Measurements from ENCODE around the gene RNF223.

Gene RNF223

GRCh38 chr1:1075148-1075935 is 1.2 kb upstream of the RNF223 start:
- no peak for TF ChIP-seq GATA3 (IDR thresholded peaks at IDR 0.05; ENCODE audit: low read depth, low read length)
- no peak for TF ChIP-seq GATA2 (IDR thresholded peaks at IDR 0.05; ENCODE audit: low read depth, low read length)

GRCh38 chr1:1074631-1075147 is 583 bp upstream of the RNF223 start:
- TF ChIP-seq GATA3 (IDR thresholded peaks at IDR 0.05; ENCODE audit: low read depth, low read length) = no peak
- TF ChIP-seq GATA2 (IDR thresholded peaks at IDR 0.05; ENCODE audit: low read depth, low read length) = no peak

- no peak for TF ChIP-seq GATA2 (IDR thresholded peaks at IDR 0.05; ENCODE audit: low read depth, low read length)
- no peak for TF ChIP-seq GATA3 (IDR thresholded peaks at IDR 0.05; ENCODE audit: low read depth, low read length)
Observed at GRCh38 chr1:1072849-1073742, 1.0 kb downstream of the RNF223 start.

- no peak for TF ChIP-seq GATA2 (IDR thresholded peaks at IDR 0.05; ENCODE audit: low read depth, low read length)
- TF ChIP-seq GATA3 (IDR thresholded peaks at IDR 0.05; ENCODE audit: low read depth, low read length) = no peak
Observed at GRCh38 chr1:1072299-1072848, 1.7 kb downstream of the RNF223 start.

GRCh38 chr1:1071486-1072298 is 2.4 kb downstream of the RNF223 start:
- TF ChIP-seq GATA3 (IDR thresholded peaks at IDR 0.05; ENCODE audit: low read depth, low read length) (no peak), GATA2 (IDR thresholded peaks at IDR 0.05; ENCODE audit: low read depth, low read length) (no peak)

- TF ChIP-seq GATA2 (IDR thresholded peaks at IDR 0.05; ENCODE audit: low read depth, low read length) (no peak), GATA3 (IDR thresholded peaks at IDR 0.05; ENCODE audit: low read depth, low read length) (no peak)
Observed at GRCh38 chr1:1069711-1070676, 4.1 kb downstream of the RNF223 start.

GRCh38 chr1:1069056-1069710 is 4.9 kb downstream of the RNF223 start:
- TF ChIP-seq GATA2 (IDR thresholded peaks at IDR 0.05; ENCODE audit: low read depth, low read length) = no peak
- no peak for TF ChIP-seq GATA3 (IDR thresholded peaks at IDR 0.05; ENCODE audit: low read depth, low read length)

- TF ChIP-seq GATA3 (IDR thresholded peaks at IDR 0.05; ENCODE audit: low read depth, low read length) = no peak
- no peak for TF ChIP-seq GATA2 (IDR thresholded peaks at IDR 0.05; ENCODE audit: low read depth, low read length)
Observed at GRCh38 chr1:1068517-1069055, 5.5 kb downstream of the RNF223 start.

- TF ChIP-seq GATA3 (IDR thresholded peaks at IDR 0.05; ENCODE audit: low read depth, low read length) (no peak), GATA2 (IDR thresholded peaks at IDR 0.05; ENCODE audit: low read depth, low read length) (no peak)
Observed at GRCh38 chr1:1067860-1068516, 6.1 kb downstream of the RNF223 start.

- TF ChIP-seq GATA3 (IDR thresholded peaks at IDR 0.05; ENCODE audit: low read depth, low read length) (no peak), GATA2 (IDR thresholded peaks at IDR 0.05; ENCODE audit: low read depth, low read length) (no peak)
Observed at GRCh38 chr1:1067284-1067859, 6.7 kb downstream of the RNF223 start.
